IPS-15b (cell line): ENCODE measurements around the gene ZDHHC20.

Source experiments
- H3K27me3 ChIP-seq: one replicate; pipeline ENCODE4 v1.6.1; 2013; ENCODE audit warnings: low read length; ENCODE audit not compliant: control insufficient read depth, insufficient read depth
- H3K36me3 ChIP-seq: one replicate; pipeline ENCODE4 v1.6.1; 2013; ENCODE audit warnings: low read length; ENCODE audit not compliant: control insufficient read depth, insufficient read depth
- H3K4me1 ChIP-seq: one replicate; pipeline ENCODE4 v1.6.1; 2013; ENCODE audit warnings: mild to moderate bottlenecking, low read length; ENCODE audit not compliant: control insufficient read depth, insufficient read depth
- H3K4me3 ChIP-seq: one replicate; pipeline ENCODE4 v1.5.1; 2013; ENCODE audit warnings: low read depth, low read length
- H3K9ac ChIP-seq: one replicate; pipeline ENCODE4 v1.6.1; 2013; ENCODE audit warnings: low read depth, mild to moderate bottlenecking, low read length
- H3K9me3 ChIP-seq: one replicate; pipeline ENCODE4 v1.6.1; 2013; ENCODE audit warnings: mild to moderate bottlenecking, low read length; ENCODE audit not compliant: control insufficient read depth, insufficient read depth

Gene ZDHHC20

DNA sequence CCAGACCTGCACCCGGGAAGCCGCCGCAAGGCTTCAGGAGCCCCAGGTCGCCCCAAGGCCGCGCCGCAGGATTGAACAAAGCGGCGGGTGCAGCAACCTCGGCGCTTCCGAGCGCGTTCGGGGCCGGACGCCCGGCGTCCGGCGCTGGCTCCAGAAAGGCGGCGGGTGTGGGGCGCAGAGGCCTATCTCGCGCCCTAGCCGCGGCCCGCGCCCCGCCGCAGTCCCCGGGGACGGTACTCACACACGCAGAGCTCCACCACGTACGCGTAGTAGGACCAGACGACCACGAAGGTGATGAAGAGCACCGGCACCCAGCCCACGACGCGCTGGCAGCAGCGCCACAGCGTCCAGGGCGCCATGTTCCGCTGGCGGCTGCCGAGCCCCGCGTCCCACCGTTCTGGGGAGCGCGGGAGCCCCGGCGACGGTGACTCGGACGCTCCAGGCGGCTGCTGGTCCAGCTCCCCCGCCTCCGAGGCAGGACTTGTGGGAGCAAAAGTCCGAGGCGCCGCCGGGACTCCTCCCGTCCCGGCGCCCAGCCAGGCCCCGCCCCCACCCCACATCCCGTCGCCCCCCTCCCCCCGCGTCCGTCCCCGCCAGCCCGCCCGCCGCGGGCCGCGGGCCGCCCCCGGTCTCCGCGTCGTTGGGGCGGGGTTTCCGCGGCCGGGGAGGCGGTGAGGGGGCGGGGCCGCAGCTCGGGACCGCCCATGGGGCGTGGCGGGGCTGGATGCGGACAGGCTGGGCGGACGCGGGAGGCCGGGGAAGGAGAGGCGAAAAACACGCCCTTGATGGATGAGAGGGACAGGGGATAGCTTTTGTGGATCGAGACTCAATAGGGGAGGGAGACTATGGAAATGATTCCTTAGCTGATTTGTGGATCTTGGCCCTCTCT, at the start of gene ZDHHC20:
Gene ZDHHC20, minus strand, starts transcription at position 491 of the 889 bp plus-strand sequence. Its CDS starts 132 bp downstream, at position 359.
- H3K27me3 ChIP-seq = no peaks in the 10 kb centered on the region
- peak within 1 kb of the TSS; percentile 81 for H3K4me3 ChIP-seq
- peaks cover 6% of the 10 kb centered on the region for H3K4me1 ChIP-seq
- H3K36me3 ChIP-seq = no peaks in the 10 kb centered on the region
- H3K9ac ChIP-seq = peak within 1 kb of the TSS; percentile 92
- no peaks in the 10 kb centered on the region for H3K9me3 ChIP-seq

DNA sequence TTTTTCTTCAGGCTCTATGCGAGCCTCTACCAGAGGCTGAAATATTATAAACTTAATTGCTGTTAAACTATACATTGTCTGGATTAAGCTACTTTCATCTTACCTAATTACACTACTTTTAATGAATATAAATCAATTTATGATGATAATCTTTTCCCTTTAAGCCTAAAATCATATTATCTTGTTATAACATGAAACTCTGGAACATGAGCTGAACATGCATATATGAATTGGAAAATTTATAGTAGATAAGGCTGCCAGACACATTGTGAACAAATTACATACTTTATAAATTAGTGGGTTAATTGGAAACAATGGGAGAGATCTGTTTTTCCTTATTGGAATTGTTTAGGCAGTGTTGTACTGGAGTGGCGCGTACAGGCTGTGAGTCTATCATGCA, 45.3 kb upstream of the ZDHHC20 start:
- Histone ChIP-seq H3K9me3 (no peaks in the 10 kb centered on the region), H3K4me1 (no peaks in the 10 kb centered on the region), H3K36me3 (no peaks in the 10 kb centered on the region), H3K9ac (no peak overlapping the region), H3K4me3 (no peak overlapping the region), H3K27me3 (no peaks in the 10 kb centered on the region)

DNA sequence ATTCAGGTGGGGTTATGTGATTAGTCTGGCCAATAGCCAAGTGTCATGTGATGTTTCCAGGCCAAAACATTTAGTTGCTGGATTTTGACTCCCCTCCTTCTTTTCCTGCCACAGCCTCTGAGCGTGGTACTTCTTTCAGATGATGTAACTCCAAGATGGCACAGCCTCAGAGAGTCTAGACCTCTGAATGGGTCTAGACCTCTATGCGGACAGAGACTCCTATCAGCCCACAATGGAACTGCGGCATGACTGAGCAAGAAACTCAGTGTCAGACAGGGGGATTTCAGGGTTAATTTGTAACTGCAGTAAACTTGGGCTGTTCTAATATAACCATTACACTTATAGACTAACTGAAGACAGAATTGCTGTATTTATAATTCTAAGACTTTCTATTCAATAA, 42.6 kb upstream of the ZDHHC20 start:
- H3K4me3 ChIP-seq = no peak overlapping the region
- H3K27me3 ChIP-seq = no peaks in the 10 kb centered on the region
- H3K9me3 ChIP-seq = no peaks in the 10 kb centered on the region
- no peak overlapping the region for H3K9ac ChIP-seq
- H3K36me3 ChIP-seq = no peaks in the 10 kb centered on the region
- H3K4me1 ChIP-seq = no peaks in the 10 kb centered on the region

- Histone ChIP-seq H3K9ac (no peak overlapping the region), H3K27me3 (no peaks in the 10 kb centered on the region), H3K9me3 (no peaks in the 10 kb centered on the region), H3K4me1 (no peaks in the 10 kb centered on the region), H3K36me3 (no peaks in the 10 kb centered on the region), H3K4me3 (no peak overlapping the region)
Measured at GRCh38 chr13:21486322-21486721, 27.2 kb upstream of the ZDHHC20 start.

GRCh38 chr13:21483748-21484147, 24.6 kb upstream of the ZDHHC20 start:
- no peak overlapping the region for H3K4me3 ChIP-seq
- no peaks in the 10 kb centered on the region for H3K36me3 ChIP-seq
- no peaks in the 10 kb centered on the region for H3K27me3 ChIP-seq
- H3K9ac ChIP-seq = no peak overlapping the region
- H3K9me3 ChIP-seq = no peaks in the 10 kb centered on the region
- H3K4me1 ChIP-seq = no peaks in the 10 kb centered on the region

GRCh38 chr13:21481359-21481758, 22.3 kb upstream of the ZDHHC20 start:
- H3K27me3 ChIP-seq = no peaks in the 10 kb centered on the region
- H3K9me3 ChIP-seq = no peaks in the 10 kb centered on the region
- H3K36me3 ChIP-seq = no peaks in the 10 kb centered on the region
- H3K4me1 ChIP-seq = no peaks in the 10 kb centered on the region
- H3K9ac ChIP-seq = no peak overlapping the region
- no peak overlapping the region for H3K4me3 ChIP-seq

GRCh38 chr13:21478881-21479808, 20.0 kb upstream of the ZDHHC20 start:
- Histone ChIP-seq H3K9me3 (no peaks in the 10 kb centered on the region), H3K9ac (peak overlapping the region; percentile 32), H3K4me3 (no peak overlapping the region), H3K27me3 (no peaks in the 10 kb centered on the region), H3K36me3 (no peaks in the 10 kb centered on the region), H3K4me1 (no peaks in the 10 kb centered on the region)

DNA sequence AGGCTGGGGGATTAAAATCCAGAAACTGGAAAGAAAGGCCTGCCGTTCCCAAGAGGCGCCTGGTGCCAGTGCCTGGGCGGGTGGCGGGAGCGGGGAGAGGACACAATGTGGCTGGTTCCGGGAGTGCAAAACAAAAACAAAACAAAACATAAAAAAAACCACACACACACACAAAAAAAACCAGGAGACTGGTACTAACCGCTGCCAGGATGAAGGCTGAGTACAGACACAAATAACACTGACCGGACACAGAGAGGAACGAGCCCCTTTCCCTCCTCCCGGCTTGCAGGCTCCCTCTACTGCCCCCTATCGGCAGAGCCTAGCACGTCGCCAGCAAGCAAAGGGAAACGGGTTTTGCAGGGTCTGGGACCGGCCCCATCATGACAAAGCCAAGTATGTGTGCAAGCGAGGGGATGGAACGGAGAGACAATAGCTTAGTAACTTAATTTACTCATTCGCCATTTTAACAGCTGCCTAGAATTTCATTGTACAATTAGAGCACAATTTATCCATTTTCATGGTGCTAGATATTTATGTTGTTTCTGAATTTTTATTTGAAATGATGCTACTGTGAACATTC, 17.9 kb upstream of the ZDHHC20 start:
- no peaks in the 10 kb centered on the region for H3K9me3 ChIP-seq
- H3K27me3 ChIP-seq = no peaks in the 10 kb centered on the region
- H3K36me3 ChIP-seq = no peaks in the 10 kb centered on the region
- H3K4me3 ChIP-seq = peak overlapping the region; percentile 47
- H3K4me1 ChIP-seq = no peaks in the 10 kb centered on the region
- H3K9ac ChIP-seq = no peak overlapping the region

DNA sequence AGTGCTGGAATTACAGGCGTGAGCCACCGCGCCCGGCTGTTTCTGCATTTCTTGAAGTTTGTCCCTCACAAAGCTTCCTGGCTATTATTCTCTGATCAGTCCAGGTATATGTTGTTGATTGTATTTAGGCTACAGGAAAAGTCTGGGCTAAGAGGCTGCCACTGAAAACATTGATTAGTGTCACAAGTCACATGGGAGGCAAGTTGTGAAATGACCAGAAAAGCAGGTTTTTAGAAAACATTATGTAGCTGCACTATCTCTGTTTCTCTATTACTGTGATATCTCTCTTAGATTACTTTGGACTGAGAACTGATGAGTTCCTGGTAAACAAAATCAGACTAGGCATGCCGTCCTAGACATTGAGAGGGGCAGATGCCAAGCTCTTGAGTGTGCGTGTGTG, 16.0 kb upstream of the ZDHHC20 start:
- Histone ChIP-seq H3K9ac (no peak overlapping the region), H3K9me3 (no peaks in the 10 kb centered on the region), H3K4me3 (no peak overlapping the region), H3K27me3 (no peaks in the 10 kb centered on the region), H3K4me1 (no peaks in the 10 kb centered on the region), H3K36me3 (no peaks in the 10 kb centered on the region)

DNA sequence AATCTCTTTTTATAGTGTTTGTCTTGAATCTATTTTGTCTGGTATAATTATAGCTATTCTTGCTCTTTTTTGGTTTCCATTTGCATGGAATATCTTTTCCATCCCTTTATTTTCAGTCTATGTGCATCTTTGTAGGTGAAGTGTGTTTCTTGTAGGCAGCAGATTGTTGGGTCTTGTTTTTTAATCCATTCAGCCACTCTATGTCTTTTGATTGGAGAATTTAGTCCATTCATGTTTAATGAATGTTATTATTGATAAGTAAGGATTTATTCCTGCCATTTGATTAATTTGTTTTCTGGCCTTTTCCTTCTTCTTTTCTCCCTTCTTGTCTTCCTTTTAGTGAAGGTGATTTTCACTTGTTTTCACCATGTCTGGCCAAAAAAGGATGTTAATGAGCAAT, 11.7 kb upstream of the ZDHHC20 start:
- no peak overlapping the region for H3K4me3 ChIP-seq
- no peak overlapping the region for H3K9ac ChIP-seq
- no peaks in the 10 kb centered on the region for H3K36me3 ChIP-seq
- no peaks in the 10 kb centered on the region for H3K9me3 ChIP-seq
- H3K27me3 ChIP-seq = no peaks in the 10 kb centered on the region
- H3K4me1 ChIP-seq = peaks cover 1% of the 10 kb centered on the region

DNA sequence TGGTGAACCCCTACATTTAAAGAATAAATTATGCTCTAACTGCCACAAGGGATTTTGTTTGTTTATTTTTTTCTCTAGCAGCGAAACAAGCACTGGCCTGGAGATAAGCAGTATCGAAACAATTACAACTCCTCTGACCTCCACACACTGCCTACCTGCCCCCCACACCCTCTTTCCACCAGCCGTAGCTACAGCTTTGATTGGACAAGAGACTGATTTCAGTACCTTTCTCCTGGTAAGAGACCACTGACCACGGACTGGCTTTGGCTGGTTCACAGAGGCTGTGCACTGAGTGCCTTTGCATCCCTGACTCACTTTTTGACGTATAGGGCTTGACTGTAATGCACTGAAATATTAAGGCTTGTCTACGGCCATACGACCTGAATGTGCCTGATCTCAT, 7.4 kb upstream of the ZDHHC20 start:
- no peak overlapping the region for H3K4me3 ChIP-seq
- H3K4me1 ChIP-seq = peaks cover 4% of the 10 kb centered on the region
- no peaks in the 10 kb centered on the region for H3K9me3 ChIP-seq
- H3K9ac ChIP-seq = no peak overlapping the region
- no peaks in the 10 kb centered on the region for H3K36me3 ChIP-seq
- no peaks in the 10 kb centered on the region for H3K27me3 ChIP-seq
